Myocyte (in vitro differentiated cells): ENCODE results near the gene KCNQ1. TPM values are rescaled to one million over a fixed set of nuclear protein-coding genes. Genes with fewer than 3 reads are reported as not detected.

ENCODE experiments used
- DNase-seq: peaks from one replicate; pipeline ENCODE4 v3.0.0-alpha.2; 2012; ENCODE audit warnings: low read depth
- total RNA-seq: library from RNA; depleted of rRNA; stranded (reverse); fragments of >200 nt; gene quantifications from 2 replicates; pipeline ENCODE4 v1.2.3, GENCODE V29; 2014

The KCNQ1 gene
- total RNA-seq, 1 donor from 2014 or later: 0.32 TPM

DNA sequence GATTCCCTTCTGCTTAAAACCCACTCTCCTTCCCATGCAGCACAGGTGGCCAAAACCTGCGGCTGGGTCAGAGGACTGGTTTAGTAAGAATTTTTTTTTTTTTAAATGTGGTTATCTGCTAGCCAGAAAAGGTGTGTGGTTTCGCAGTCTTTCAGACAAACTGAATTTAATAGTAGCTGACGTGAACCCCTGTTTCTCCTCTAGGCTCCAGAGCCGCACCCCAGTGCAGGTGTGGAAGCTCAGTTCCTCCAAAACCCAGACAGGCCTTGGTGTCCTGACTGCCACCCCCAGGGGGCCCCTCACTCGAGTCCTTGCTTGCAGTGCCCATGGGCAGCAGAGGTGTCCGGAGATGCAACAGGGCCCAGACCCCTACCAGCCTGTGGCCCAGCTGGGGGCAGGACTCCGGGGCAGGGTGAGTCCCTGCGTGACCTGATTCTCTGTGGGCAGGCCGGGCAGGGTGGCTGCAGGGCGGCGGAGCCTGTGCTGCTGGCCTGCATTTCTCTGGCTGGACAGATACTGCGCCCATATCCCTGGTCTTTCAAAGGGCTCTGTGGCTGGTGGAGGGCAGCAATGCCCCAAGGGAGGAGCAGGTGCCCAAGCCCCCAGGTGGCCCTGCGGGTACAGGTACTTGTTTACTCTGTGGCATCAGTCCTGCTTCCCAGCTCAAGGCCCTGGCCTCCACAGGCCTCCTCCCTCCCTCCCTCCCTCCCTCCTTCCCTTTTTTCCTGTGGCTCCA, 15.2 kb downstream of the KCNQ1 start:
- DNase-seq: no peak

DNA sequence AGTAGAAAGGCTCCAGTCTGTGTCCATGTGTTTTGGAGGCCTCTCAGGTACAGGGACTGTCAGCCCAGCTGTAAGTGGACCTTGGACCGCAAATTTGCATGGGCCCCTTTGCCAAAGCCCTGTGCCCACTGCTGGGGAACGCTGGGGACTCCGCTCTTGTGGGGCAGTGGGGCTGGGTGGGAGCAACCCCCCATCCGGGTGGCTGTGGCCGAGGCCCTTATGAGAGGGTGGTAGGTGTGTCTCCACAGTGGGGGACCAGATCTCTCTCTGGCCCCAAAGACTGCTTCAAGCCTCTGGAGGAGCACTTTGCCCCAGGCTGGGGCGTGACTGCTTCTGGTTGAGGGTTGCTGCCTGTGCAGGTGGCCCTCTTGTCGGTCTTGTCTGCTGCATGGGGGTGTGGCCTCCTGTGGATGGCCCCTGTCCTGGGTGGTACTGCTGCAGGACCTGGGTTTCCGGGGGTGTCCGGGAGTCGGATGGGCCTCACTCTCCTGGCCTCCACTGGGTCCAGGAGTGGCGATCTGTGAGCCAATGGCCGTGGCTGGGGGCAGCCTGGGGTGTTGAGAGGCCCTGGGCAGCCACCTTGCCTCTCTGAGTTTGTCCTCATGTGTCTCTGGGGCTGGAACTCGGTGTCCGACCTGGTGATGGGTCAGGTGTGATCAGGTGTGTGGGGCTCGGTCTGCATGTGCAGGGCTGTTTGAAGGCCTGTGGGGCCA, 15.9 kb downstream of the KCNQ1 start:
- DNase-seq: no peak

- no peak for DNase-seq
Observed at GRCh38 chr11:2461253-2461955, 16.6 kb downstream of the KCNQ1 start.

DNA sequence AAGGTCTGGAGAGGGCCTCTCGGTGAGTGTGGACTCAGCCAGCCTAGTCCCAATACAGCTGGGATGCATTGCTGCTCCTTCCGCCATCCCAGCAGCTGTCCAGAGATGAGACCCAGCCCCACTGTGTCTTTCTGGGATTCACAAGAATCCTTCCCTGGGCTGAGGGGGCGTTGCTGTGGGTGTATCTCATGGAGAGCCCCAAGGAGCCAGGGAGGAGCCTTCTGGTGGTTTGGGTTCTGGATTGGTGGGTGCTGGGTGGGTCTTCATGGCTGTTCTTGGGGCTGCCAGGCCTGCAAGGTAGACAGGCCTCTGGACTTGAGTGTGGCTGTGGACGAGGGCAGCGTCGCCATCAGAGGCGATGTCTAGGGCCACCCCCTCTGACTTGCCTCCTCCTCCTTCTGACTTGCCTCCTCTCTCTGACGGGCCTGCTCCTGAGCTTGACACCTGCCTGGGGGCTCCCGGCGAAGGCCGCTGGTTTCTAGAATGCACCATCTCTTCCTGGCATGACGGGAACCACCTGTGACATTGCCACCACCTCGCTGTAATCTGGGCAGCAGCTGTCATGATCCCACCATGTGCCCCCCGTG, 17.2 kb downstream of the KCNQ1 start:
- DNase-seq: no peak

DNA sequence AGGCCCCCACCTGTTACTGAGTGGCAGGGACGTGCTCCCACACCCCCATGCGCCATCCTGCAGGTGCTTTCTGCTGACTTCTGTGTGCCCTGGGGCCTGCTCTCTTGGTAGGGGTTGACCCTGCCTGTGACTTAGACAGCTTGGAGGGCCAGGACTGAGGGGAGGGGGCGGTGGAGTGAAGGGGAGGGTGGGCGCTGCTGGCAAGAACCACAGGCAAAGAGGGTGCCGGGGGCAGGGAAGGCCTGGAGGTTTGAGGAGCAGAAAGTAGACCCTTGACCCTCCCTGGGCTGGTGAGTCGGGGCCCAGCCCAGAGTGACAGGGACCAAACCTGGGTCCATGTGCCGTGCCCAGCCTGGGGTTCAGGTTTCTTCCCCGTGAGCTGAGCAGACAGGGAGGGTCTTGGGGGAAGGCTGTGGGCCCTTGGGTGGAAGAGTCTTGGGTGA, 17.8 kb downstream of the KCNQ1 start:
- DNase-seq: no peak

DNA sequence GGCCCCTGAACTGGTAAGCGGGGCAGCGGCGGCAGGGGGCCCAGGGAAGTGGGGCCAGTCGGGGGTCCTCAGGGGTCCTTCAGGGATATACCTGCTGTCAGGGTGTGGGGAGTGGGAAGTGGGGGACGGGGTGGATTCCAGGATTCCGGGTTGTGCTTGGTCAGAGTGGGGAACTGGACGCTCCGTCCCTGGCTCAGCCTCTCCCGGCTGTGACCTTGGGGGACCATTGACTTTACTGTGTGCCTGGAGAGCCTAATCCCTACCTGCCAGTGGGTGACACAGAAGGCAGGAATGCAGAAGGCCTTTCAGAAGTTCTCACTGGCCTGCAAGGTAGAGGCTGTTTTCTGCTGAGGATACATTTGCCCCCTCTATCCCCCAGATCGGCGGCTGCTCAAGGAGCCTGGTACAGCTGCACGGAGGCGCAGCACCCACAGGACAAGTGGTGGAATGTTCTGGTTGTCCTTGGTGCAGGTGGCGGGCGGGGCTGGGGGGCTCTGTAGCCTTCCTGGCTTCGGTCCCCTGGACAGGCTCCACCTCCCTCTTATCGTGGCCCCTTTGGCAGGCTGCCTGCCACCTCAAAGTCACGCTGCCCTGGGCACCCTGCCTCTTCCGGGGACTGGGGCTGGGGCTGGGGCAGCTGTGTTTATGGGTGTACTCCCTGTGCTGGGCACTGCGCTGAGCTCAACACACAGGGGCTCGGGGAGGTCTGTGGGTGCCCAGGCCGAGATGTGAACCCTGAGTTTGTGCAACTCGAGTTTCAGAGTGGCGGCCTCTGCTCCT, 18.4 kb downstream of the KCNQ1 start:
- no peak for DNase-seq

DNA sequence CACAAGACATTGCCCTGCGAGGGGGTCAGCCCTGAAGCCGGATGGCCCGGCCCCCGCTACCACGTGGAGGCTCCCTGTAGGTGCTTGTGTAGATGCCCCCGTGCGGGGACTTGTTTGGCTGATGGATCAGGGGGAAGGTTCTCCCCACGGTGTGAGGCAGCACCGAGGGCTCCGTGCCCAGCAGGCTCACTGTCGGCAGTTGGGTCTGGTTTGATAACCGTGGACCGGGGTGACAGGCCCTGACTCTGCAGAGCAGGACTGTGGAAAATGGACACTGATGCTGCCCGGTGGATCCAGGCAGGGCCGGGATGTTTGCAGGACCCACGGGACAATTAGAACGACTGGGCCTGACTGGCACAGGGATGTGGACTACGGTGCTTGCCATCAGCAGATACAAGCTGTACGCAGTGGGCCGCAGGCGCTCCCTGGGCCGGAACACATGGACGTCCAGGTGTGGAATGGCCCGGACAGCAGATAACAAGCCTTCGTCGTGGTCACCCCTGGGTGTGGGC, 19.0 kb downstream of the KCNQ1 start:
- DNase-seq: no peak

- no peak for DNase-seq
Observed at GRCh38 chr11:2464451-2465165, 19.8 kb downstream of the KCNQ1 start.

DNA sequence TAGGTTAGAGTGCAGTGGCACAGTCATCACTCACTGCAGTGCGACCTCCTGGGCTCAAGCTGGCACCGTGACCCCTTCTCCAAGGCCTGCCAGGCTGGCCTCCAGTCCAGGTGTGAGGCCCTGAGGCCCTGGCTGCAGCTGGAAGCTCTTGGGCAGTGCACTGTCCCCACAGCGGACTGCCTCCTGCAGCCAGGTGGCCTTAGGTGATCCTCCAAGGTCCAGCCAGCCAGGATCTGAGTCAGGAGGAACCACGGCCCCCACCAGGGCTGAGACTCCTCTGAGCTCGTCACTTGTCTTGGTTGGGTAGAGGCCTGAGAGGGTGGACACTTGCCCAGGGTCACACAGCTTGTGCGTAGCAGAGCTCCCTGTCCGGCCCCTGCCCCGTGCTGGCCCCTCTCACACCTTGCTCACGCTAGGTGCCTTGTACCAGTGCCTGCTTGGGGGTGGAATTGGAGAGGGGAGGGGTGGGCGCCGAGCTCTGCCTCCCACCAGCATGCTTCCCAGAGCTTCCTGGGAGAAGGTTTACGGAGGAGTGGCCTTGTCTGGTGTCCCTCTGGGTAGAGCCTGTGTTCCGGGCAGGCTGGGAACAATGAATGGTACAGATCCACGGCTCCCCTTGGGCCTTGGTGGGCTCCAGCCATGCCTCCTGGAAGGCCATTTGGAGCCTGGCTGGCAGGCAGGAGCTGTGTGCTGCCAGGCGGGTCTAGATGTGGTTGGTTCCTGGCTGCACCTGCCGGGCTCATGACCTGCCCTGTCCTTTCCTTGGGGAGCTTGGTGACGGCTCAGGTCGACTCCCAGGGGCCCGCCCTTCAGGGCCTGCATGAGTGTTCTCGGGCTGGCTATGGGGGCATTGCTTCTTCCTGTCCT, 20.6 kb downstream of the KCNQ1 start:
- DNase-seq: no peak

DNA sequence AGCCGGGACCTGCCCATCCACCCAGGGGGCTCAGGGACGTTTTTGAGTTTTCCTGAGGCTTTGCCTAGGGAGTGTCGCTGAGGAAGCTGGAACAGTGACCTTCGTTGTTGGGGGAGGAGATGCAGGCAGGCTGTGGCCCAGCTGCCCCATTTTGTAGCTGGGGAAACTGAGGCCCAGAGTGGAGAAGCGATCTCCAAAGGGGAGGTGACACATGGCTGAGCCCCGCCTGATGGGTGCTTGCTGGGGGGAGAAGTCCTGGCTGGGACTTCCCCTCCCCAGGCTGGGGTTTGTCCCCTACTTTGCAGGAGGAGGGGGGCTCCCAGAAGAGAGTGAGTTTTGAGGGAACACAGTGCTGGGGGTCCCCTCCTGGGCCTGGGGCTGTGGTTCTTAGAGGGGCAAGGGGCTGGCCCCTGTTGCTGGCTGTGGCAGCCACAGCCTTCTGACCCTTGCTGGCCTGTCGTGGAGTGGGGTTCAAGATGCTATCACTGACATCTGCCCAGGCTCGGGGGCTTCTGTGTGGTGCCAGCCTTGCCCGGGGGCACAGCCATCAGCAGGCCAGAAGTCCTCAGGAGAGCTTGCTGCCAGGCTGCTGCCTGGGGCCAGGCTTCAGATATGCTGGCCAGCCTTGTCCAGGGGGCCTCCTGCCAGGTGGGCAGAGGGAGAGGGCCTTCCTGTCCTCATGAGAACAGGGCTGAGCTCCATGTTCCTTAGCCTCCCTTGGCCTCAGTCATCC, 21.4 kb downstream of the KCNQ1 start:
- DNase-seq: no peak

DNA sequence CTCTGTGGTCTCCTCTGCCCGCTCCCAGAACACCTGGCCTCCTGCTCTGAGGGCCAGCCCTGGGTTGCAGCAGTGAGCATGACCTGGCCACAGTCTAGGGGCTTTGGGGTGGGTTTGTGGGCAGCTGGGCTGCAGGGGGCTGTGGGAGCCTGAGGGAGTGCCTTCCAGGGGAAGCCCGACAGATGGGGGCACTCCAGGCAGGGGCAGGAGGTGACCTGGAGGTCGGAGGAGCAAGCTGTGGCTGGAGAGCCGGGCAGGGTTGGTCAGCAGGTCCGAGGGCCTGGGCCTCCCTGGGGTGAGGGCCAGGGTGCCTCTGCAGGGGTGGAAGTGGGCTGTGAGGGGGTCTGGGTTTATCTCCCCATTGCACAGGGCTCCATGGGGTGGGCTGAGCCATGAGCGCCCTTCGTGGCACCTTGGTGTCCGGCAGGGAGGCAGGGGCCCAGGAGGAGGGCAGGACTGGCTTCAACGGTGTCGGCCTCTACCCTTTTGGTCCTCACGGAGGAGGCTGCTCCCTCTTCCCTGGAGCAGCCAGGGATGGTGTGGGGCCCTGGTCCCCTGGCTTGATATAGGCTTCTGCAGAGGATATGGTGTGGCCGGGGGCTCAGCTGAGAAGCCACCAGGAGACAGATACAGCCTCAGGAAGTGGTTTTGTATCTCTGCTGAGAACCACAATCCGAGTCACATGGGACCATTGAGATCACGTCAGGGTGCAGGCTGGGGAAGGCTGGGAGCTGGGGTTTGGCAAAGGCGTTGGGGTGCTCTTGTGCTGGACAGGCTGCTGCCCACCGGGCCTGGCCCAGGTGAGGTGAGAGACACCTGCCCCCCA, 22.3 kb downstream of the KCNQ1 start:
- DNase-seq: no peak

- DNase-seq: no peak
Observed at GRCh38 chr11:2467695-2468055, 22.9 kb downstream of the KCNQ1 start.

GRCh38 chr11:2468363-2469235, 23.8 kb downstream of the KCNQ1 start:
- peak; percentile 34 for DNase-seq

GRCh38 chr11:2470495-2470894, 25.7 kb downstream of the KCNQ1 start:
- DNase-seq: no peak

DNA sequence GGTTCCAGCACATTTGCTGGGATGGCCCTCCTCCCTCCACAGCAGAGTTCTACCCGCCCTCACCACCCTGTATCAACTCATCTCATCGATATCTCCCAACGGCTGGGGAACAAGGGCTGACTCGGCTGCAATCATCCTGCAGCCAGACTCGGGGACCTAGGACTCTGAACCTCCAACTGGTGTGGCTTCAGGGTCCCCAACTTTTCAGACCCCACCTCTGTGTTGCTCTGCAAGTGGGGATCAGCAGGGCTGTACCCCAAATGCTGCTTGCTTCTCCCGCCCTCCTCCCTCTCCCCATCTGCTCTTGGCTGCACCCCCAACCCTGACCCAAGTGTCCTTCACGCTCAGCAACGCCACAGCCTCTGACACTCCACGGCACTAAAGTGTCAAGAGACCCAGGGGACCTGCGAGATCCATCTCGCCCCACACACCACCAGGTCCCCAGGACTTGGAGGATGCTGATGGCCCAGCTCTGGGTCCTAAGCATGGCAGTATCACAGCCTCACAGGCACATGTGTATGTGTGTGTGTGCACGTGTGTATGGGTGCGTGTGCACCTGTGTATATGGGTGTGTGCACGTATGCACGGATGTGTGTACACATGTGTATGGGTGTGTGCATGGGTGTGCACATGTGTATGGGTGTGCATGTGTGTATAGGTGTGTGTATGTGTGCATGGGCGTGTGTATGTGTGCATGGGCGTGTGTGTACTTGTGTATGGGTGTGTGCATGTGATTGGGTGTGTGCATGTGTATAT, 26.4 kb downstream of the KCNQ1 start:
- no peak for DNase-seq

GRCh38 chr11:2471804-2472096, 26.9 kb downstream of the KCNQ1 start:
- no peak for DNase-seq
